Heart left ventricle (tissue), 13 donors: ENCODE results near the gene SNN.

Experiments
- POLR2A ChIP-seq, 2 donors: fragments of 450-650 bp; IDR thresholded peaks; one replicate each; pipeline ENCODE4 v1.6.1; 2017; ENCODE audit warnings: antibody characterized with exemption in 2 of 2, mild to moderate bottlenecking in 2 of 2, moderate library complexity in 2 of 2
- TF ChIP-seq, protein P1 (sequence below), 12 donors: fragments of 200-600 bp; sonication (generic) in 4 of 12; IDR thresholded peaks; one replicate each; pipeline versions ENCODE4 v1.5.0 to v1.8.0; 2018 to 2022; ENCODE audit warnings: antibody characterized with exemption in 12 of 12, mild to moderate bottlenecking in 5 of 12
- donor health status: ischemic (EF 13 %, LVEDD 7.1; RV severe dilation, severe dysfunction).
- donor health status: DM: no; HTN: yes; CAD: no.
- donor health status: DM: no; HTN: no; CAD: no.
- donor health status: ischemic (EF 25% LVEDD 6.9; RV normal size, moderate dysfunction).
- donor health status: ischemic (EF 25% LVEDD 5.7; RV mildly dilated, moderate dysfunction).
- donor health status: ischemic (EF 35%, LVEDD 5.7; RV mildly dilated, moderate dysfunction).
- donor health status: nonischemic (EF 11% LVEDD 7.7; RV severe dilation, severe dysfunction).
- donor health status: DM: yes; HTN: yes; CAD: no.
- donor health status: PGD.
- donor health status: ischemic (EF 29% LVEDD 5.4; RV normal size, mild dysfunction).
- donor health status: nonischemic (EF 23%, LVEDD 6.1; RV moderate dilation, normal function).

DNA sequence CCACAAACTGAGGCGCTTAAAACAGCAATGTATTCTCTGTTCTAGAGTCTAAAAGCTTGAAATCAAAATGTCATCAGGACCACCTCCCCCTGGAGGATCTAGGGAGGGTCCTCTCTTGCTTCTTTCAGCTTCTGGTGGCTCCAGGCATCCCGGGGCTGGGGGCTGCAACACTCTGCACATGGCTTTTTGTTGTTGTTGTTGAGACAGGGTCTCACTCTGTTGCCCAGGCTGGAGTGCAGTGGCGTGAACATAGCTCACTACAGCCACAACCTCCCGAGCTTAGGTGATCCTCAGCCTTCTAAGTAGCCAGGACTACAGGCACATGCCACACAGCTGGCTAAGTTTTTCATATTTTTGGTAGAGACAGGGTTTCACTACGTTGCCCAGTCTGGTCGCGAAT lies 37.0 kb upstream of the SNN start:
- TF ChIP-seq, protein P1, sequence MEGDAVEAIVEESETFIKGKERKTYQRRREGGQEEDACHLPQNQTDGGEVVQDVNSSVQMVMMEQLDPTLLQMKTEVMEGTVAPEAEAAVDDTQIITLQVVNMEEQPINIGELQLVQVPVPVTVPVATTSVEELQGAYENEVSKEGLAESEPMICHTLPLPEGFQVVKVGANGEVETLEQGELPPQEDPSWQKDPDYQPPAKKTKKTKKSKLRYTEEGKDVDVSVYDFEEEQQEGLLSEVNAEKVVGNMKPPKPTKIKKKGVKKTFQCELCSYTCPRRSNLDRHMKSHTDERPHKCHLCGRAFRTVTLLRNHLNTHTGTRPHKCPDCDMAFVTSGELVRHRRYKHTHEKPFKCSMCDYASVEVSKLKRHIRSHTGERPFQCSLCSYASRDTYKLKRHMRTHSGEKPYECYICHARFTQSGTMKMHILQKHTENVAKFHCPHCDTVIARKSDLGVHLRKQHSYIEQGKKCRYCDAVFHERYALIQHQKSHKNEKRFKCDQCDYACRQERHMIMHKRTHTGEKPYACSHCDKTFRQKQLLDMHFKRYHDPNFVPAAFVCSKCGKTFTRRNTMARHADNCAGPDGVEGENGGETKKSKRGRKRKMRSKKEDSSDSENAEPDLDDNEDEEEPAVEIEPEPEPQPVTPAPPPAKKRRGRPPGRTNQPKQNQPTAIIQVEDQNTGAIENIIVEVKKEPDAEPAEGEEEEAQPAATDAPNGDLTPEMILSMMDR (IDR thresholded peaks at IDR 0.05), result no peak
- no peak for TF ChIP-seq POLR2A (IDR thresholded peaks at IDR 0.05)
